GM12892 (cell line): Measurements from ENCODE around the gene CCL28.

ENCODE experiments used
- POLR2A ChIP-seq: IDR thresholded peaks from 2 replicates; pipeline ENCODE4 v1.6.1; 2011; ENCODE audit warnings: low read depth, low read length, control low read depth
- POLR2AphosphoS5 ChIP-seq: IDR thresholded peaks from 2 replicates; pipeline ENCODE4 v1.6.1; 2011; ENCODE audit warnings: low read depth, low read length, control low read depth

GRCh38 chr5:43354774-43355173 is 57.4 kb downstream of the CCL28 start:
- TF ChIP-seq POLR2AphosphoS5 = no peak
- no peak for TF ChIP-seq POLR2A
